ENCODE data around the gene FGF21. TPM values are rescaled to one million over a fixed set of nuclear protein-coding genes. Genes with fewer than 3 reads are reported as not detected.
A peak's percentile ranks its signal among the peaks of the same experiment; 100 is the strongest.
"Not testable (repeated sequence)": the region's sequence is repeated elsewhere in the genome, so short reads cannot be mapped to it uniquely, and the experiment has no call there.

The FGF21 gene
- total RNA-seq, 4 donors from 2014 or later = not detected

DNA sequence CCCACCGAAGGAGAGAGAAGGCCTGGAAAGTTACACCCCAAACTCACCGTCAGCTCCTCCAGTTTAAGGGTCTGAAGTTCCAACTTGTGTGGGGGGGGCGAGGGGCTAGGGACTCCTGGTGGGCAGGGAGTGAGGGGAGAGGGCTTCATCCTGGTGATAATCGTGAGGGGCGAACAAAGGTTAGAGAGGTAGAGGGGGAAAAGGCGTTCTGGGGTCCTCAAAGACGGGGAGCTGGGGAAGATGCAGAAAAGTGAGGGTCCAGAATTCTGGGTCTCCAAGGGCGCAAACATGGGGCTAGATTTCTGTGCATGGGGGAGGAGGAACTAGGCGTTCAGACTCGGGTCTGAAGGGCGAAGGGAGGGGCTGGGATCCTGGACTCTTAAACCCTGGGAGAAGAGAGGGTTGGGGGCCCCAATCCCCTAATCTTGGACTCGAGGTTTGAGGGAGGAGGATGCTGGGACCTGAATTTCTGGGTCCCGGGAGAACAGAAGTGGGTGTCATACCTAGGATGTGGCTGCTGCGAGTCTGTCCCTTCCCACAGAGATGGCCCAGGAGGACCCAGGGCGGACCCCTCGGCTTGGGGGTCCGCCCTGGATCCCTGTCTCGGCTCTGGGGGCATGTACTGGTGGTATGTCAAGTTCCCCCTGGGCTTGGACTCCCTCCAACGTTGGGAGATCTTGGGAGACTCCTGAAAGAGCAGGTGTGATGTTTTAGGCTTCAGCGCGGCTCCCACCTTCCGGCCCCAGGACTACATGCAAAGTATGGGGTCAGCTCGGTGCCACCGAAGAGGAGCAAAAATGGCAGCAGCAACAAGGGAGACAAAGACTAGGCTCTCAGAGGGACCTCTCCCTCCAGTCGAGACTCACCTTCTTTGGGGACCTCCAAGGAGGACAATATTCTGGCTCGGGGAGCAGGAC, 40.3 kb upstream of the FGF21 start:
- DNase-seq (ENCODE audit: low spot score) (no peak), ATAC-seq (ENCODE audit: low FRiP score) (no peak)
- TF ChIP-seq, protein P1, sequence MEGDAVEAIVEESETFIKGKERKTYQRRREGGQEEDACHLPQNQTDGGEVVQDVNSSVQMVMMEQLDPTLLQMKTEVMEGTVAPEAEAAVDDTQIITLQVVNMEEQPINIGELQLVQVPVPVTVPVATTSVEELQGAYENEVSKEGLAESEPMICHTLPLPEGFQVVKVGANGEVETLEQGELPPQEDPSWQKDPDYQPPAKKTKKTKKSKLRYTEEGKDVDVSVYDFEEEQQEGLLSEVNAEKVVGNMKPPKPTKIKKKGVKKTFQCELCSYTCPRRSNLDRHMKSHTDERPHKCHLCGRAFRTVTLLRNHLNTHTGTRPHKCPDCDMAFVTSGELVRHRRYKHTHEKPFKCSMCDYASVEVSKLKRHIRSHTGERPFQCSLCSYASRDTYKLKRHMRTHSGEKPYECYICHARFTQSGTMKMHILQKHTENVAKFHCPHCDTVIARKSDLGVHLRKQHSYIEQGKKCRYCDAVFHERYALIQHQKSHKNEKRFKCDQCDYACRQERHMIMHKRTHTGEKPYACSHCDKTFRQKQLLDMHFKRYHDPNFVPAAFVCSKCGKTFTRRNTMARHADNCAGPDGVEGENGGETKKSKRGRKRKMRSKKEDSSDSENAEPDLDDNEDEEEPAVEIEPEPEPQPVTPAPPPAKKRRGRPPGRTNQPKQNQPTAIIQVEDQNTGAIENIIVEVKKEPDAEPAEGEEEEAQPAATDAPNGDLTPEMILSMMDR (IDR thresholded peaks at IDR 0.05) = no peak

DNA sequence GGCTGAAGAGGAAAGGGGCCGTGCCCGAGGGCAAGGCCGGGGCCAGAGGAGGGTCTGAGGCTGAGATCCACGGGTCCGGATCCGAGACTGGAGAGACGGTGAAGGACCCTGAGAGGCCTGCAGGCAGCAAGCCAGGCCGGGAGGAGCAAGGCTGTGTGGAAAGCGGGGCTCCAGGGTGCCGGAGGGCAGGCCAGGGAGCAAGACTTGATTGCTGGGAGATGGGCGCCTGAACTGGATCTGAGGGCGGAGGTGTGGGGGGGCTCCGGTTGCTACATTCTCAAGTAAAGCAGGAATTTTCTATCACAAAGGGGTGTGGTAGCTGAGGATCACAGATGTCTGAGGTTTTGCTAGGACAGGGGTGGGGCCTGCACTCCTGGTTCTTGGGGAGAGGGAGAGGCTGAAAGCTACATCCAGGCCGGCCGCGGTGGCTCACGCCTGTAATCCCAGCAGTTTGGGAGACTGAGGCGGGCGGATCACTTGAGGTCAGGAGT, 39.6 kb upstream of the FGF21 start:
- ATAC-seq (ENCODE audit: low FRiP score) = no peak
- TF ChIP-seq, protein P1 (IDR thresholded peaks at IDR 0.05) = no peak
- no peak for DNase-seq (ENCODE audit: low spot score)

DNA sequence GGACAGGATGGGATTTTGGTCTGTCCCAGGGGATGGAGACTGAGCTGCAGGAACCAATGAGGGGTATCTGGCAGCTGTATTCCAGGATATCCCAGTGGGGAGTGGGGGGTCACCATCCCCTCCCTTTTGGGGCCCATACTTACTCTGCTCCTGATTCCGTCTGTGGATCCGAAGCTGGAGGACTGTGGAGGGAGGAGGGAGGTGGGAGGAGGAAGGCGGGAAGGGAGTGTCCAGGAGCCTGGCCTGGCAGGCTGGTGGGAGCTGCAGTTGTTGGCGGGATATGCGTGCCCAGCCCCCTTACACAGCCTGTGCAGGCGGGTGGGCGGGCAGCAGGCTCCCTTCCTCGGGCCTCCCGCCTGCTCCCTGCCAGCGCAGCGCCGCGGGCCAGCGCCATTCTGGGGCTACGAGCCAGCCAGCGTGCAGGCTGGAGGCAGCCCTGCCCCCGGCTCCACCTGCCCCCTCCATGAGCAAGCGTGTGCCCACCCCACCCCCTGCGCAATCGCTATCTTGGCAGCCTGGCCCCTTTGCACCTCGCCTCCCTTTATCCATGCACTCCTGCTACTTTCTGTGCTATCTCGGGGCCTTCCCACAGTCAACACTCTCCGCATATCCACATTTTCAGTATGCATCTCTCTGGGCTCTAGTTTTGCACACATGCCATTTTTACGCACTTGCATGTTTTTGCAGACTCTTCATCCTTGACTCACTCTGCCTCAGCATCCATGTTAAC, 38.6 kb upstream of the FGF21 start:
- TF ChIP-seq, protein P1 (IDR thresholded peaks at IDR 0.05) = no peak
- DNase-seq (ENCODE audit: low spot score) (no peak), ATAC-seq (ENCODE audit: low FRiP score) (peak; percentile 16)

DNA sequence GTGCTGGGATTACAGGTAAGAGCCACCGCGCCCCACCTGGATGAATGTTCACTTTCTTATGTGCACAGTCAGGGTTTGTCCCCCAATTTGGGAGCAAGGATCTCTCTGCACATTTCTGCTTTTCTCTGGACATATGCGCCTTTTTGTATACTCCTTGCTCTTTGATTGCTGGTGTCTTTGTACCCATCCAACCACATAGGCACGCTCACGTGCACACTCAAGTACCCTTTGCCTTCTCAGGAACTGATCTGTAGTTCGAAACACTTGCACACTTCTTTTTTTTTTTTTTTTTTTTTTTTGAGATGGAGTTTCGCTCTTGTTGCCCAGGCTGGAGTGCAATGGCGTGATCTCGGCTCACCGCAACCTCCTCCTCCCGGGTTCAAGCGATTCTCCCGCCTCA, 37.2 kb upstream of the FGF21 start:
- DNase-seq (ENCODE audit: low spot score); ATAC-seq (ENCODE audit: low FRiP score): not testable (repeated sequence)

DNA sequence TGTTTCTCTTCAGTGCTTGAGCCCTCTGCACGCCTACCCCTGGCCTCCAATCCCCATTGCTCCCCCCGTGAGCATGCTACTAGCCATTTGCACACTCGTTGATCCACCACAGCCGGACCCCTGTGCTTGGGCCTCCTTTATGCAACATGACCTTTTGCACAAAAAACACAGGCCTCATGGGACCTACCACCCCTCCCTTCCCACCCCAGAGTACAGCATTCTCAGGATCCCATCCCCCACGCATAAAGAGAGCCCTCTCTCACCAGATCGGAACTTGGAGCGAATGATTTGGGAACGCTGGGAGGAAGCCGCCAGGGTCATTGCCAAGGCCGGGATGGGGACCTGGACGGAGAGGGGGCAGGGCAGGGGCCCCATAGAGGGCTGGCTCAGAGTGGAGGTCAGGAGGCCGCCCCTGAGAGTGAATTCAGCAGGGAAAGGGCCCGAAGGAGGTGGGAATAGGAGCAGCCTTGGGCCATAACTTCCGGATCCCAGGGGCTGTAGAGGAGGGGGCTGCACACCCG, 36.6 kb upstream of the FGF21 start:
- no peak for ATAC-seq (ENCODE audit: low FRiP score)
- no peak for DNase-seq (ENCODE audit: low spot score)
- TF ChIP-seq, protein P1 (IDR thresholded peaks at IDR 0.05) = no peak

DNA sequence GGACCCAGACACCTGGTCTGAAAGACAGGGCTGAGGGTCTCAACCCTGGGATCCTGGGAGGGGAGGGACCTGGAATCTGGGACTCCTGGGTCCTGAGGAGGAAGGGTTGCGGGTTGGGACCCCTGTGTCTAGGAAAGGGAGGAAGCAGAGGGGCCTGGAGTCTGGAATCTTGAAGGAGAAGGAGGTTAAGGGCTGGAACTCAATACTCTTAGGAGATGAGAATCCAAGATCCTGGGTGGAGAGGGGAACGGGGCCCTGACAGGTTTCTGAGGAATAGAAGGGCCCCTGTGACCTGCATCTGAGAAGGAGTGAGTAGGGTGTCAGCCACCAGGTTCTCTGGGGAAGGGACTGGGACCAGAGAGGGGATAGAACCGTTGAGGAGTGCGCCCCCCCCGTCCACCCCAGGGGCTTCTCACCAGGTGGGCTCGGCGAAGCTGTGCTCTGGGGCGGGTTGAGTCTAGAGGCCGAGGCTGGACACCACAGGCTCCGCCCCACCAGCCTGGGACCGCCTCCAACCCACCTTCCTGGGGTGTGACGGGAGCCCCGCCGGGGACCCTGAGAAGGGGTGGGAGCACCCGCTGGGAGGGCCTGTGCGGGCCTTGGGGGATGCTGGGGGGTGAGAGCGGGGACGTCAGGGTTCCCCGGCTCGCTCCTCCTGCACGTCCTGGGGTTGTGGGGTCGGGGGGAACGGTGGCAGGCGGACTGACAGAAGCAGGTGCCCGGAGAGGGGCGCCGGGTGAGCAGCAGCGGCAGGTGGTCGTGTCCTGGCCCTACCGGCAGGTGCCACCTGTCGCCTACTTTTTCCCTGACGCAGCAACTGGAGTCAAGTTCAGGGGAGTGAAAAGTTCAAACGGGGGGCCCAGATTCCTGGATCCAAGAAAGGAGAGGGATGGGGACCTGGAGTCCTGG, 35.8 kb upstream of the FGF21 start, which contains the start of gene MAMSTR:
Gene MAMSTR, minus strand, starts transcription at position 463 of the 909 bp plus-strand sequence. CDS start 694 bp downstream, outside the sequence.
- TF ChIP-seq, protein P1 (IDR thresholded peaks at IDR 0.05) = no peak
- DNase-seq (ENCODE audit: low spot score) = no peak
- ATAC-seq (ENCODE audit: low FRiP score) = no peak
